GM18498 (cell line): Measurements from ENCODE around the gene PTEN.

ENCODE experiments used
- ATAC-seq: cut with Tn5 transposase; IDR thresholded peaks from one replicate; pipeline ENCODE4 v1.9.1; 2021; ENCODE audit warnings: mild to moderate bottlenecking, moderate library complexity; ENCODE audit not compliant: unreplicated experiment

Gene PTEN

GRCh38 chr10:87915989-87916388 lies 52.6 kb downstream of the PTEN start:
- no peak for ATAC-seq

- no peak for ATAC-seq
Observed at GRCh38 chr10:87916515-87916914, 53.1 kb downstream of the PTEN start.

GRCh38 chr10:87918254-87918859 lies 54.9 kb downstream of the PTEN start:
- ATAC-seq, result no peak

GRCh38 chr10:87920538-87920937 lies 57.1 kb downstream of the PTEN start:
- ATAC-seq, result no peak

DNA sequence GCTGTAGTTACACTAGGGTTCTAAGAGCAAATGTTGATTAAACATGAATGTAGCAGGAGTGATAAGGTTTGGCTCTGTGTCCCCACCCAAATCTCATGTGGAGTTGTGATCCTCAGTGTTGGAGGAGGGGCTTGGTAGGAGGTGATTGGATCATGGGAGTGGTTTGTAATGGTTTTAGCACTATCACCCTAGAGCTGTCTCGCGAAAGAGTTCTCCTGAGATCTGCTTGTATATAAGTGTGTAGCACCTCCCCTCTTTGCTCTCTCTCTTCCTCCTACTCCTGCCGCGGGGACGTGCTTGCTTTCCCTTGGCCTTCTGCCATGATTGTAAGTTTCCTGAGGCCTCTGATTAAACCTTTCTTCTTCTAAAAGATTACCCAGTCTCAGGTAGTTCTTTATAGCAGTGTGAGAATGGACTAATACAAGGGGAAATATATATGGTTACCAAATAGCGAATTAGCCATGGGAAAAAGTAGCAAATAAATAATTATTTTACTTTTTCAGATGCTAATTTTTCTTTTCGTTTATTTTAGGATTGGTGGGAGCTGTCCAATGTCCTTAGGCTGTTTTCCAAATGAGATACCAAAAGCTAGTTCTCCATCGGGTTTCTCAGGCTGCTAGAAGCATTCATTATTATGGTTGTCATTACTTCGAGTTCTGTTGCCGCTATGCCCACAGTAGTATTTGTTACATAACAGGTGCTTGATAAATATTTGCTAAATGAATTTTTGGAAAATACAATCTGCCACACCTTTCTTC lies 58.7 kb downstream of the PTEN start:
- no peak for ATAC-seq

DNA sequence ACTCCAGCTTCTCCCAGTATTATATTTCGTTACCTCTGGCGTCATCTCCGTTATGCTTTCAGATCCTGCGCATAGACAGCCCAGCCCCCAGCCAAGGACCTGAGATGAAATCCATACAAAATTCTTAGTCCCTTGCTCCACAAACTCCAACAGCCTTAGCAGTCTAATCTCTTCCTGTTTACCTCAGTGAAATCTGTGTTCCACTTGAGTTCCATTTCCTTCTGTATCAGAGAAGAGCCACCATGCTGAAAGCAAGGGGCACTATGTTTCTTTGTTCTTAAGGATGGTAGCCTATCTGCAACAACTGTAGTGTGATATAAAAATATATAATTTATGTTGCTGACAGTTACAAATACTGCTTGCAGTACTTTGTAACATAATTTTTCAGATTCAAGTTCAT lies 59.8 kb downstream of the PTEN start:
- no peak for ATAC-seq

DNA sequence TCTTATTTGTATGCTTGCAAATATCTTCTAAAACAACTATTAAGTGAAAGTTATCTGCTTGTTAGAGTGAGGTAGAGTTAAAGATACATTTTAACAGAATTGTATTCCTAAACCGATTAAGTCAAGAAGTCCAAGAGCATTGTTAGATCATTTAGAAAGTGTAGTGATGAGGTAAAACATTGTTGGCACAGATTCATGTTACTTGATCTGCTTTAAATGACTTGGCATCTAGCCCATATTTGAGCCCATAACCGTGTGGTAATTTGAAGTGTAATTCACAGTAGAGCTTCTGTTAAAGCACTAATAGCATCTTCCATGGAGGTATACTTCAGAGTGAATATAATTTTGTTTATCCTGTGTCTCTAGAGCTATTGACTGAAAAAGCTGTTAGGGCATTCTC lies 62.1 kb downstream of the PTEN start:
- no peak for ATAC-seq

GRCh38 chr10:87927091-87927490 lies 63.7 kb downstream of the PTEN start:
- no peak for ATAC-seq

DNA sequence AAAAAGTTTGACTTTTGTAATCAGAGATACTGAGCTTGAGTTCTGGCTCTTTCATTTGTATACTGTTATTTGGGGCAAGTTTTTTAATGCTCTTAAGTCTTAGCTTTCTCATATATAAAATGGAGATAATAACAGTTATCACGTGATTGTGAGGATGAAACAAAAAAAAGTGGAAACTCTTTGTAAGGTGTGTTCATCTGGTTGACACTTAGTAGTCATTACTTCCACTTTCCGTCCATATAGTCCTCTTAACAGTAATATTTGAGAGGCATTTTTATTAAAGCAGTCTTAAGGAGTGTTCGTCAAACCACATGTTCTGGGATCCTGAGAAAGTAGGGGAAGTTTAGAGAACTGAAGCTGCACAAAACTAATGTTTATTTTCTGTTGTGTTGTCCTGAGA lies 65.6 kb downstream of the PTEN start:
- ATAC-seq, result no peak

DNA sequence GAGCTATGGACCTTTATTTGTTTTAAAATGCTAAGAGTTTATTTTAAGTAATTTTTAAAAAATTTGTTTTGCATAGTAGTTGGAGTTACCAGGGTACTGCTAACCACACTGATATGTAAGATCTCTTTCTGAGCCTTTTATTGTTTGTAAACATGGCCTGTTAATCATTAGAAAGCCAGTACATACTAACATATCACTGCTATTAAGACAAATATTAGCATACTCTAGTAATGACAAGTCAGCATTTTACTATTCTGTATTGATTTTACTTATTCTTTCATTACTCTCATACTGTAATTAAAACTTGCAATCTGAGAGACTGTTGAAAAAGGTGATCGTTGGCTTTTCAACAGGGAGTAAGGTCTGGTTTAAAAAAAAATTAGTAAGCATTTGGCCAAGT lies 66.7 kb downstream of the PTEN start:
- ATAC-seq, result no peak

- ATAC-seq, result peak; percentile 64
Observed at GRCh38 chr10:87930934-87931835, 67.8 kb downstream of the PTEN start.

GRCh38 chr10:87931836-87932230 lies 68.4 kb downstream of the PTEN start:
- ATAC-seq, result no peak

DNA sequence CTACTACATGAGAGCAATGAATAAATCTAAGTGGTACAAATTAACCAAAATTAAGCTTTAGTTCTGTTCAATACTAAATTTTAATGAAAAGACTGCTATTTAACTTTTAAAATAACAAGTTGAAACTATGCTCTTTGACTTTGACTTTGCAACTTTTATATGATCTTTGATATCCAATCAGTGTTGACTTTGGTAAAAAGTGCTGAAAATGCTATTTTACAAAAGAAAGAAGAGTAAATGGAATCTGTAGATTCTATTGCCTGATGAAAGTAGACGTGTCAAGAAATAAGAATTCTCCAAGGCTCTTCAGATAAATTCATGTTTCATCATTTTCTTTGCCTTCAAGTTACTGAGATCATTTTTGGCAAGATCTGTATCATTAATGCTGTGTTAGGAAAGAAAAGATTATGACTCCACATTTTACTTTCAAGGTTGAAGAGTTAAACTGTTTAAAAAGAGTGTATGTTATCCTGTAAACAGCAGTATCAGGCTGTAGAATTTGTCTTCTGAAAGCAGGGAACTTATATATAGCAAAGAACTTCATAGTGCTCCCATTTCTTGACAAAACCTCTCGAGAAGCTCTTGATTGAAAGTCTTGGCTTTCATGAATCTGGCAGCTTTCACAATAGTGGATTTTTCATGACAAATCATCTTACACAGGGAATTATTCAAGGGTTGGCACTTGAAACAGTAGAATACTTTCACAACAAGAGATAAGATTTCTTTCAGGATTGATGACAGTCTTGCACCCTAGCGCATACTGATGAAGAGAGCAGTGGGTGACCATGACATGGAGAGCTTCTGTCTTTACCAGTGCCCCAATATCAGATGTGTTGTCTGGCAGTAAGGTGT lies 72.1 kb downstream of the PTEN start:
- ATAC-seq, result no peak

DNA sequence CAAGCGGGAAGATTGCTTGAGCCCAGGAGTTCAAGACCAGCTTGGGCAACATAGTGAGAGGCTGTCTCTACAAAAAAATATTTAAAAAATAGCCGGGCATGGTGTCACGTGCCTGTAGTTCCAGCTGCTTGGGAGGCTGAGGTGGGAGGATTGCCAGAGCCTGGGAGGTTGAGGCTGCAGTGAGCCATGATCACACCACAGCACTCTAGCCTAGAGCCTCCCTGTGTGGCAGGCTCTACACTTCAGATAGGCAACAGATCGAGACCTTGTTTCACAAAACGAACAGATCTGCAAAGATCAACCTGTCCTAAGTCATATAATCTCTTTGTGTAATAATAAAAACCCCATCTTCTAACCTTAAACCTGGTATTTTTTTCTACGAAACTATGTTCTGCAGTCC lies 76.8 kb downstream of the PTEN start:
- ATAC-seq, result no peak

DNA sequence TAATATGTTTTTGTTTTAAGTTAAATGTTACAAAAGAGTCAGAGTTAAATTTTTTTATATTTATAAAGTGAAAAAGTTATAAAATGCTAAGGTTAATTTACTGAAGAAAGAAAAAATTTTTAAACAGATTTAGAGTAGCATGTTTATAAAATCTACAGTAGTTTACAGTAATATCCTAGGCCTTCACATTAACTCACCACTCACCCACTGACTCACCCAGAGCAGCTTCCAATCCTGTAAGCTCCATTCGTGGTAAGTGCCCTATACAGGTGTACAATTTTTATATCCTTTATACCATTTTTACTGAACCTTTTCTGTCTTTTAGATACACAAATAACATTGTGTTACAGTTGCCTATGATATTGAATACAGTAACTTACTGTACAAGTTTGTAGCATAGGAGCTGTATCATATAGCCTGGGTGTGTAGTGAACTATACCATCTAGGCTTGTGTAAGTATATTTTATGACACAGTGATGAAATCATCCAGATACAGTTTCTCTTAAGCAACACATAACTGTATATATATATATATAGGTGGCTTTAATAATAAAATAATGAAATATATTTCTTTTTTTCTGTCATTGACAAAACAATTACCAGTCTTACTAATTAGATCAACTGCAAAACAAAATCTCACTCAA lies 79.6 kb downstream of the PTEN start:
- no peak for ATAC-seq

DNA sequence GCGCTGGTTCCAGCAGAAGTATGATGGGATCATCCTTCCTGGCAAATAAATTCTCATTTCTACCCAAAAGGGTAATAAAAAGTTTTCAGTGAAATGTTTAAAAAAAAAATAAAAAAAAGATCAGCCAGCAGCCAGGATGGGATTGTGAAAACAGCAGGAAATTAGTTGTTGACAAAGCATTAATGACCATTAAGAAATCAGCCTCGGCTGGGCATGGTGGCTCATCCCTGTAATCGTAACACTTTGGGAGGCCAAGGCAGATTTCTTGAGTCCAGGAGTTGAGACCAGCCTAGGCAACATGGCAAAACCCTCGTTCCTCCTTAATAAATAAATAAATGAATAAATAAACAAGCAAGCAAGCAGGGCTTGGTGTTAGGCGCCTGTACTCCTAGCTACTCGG lies 82.6 kb downstream of the PTEN start:
- ATAC-seq, result no peak

- ATAC-seq, result no peak
Observed at GRCh38 chr10:87952612-87953011, 89.2 kb downstream of the PTEN start.

- no peak for ATAC-seq
Observed at GRCh38 chr10:87956055-87956454, 92.6 kb downstream of the PTEN start.

DNA sequence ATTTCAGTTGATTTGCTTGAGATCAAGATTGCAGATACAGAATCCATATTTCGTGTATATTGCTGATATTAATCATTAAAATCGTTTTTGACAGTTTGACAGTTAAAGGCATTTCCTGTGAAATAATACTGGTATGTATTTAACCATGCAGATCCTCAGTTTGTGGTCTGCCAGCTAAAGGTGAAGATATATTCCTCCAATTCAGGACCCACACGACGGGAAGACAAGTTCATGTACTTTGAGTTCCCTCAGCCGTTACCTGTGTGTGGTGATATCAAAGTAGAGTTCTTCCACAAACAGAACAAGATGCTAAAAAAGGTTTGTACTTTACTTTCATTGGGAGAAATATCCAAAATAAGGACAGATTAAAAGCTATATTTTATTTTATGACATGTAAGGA lies 94.3 kb downstream of the PTEN start:
- no peak for ATAC-seq

GRCh38 chr10:87960230-87960629 lies 96.8 kb downstream of the PTEN start:
- no peak for ATAC-seq
